Fibroblast of skin of scalp (primary cell): Measurements from ENCODE around the gene SLC13A2.

Experiments used
- DNase-seq: peaks from one replicate; pipeline ENCODE4 v3.0.0-alpha.2; 2013

Gene SLC13A2

GRCh38 chr17:28538296-28538895, 65.0 kb downstream of the SLC13A2 start:
- DNase-seq, result no peak

- DNase-seq, result no peak
Measured at GRCh38 chr17:28540231-28540630, 66.8 kb downstream of the SLC13A2 start.

GRCh38 chr17:28541439-28541838, 68.0 kb downstream of the SLC13A2 start:
- no peak for DNase-seq

- no peak for DNase-seq
Measured at GRCh38 chr17:28544402-28545140, 71.1 kb downstream of the SLC13A2 start.

- DNase-seq, result no peak
Measured at GRCh38 chr17:28545141-28545503, 71.7 kb downstream of the SLC13A2 start.

GRCh38 chr17:28545787-28546415, 72.5 kb downstream of the SLC13A2 start:
- DNase-seq, result peak; percentile 22

GRCh38 chr17:28547096-28547622, 73.7 kb downstream of the SLC13A2 start:
- no peak for DNase-seq
